Calu3 (cell line): ENCODE data around the gene ZNF77. TPM values are rescaled to one million over a fixed set of nuclear protein-coding genes. Genes with fewer than 3 reads are reported as not detected.

Source experiments
- BruUV-seq: library from RNA; stranded (reverse); fragments of 400-500 nt; replicated peaks from 2 replicates; lab custom pipeline; 2021; lab: Mats Ljungman, UMichigan
- CTCF ChIA-PET: fragments of 300-600 bp; sonication (Branson Sonifier 250); formaldehyde crosslinking; loops from one replicate; lab custom pipeline; 2022; ENCODE audit warnings: antibody characterized with exemption; lab: Charles Lee
- DNase-seq: peaks from one replicate; pipeline ENCODE4 v3.0.0; 2022
- H3K27ac Mint-ChIP-seq: one replicate; pipeline ENCODE4 v1.8.0; 2022; ENCODE audit warnings: mixed read lengths; ENCODE audit not compliant: unreplicated experiment
- H3K27me3 Mint-ChIP-seq: one replicate; pipeline ENCODE4 v1.8.0; 2022; ENCODE audit warnings: mixed read lengths; ENCODE audit not compliant: unreplicated experiment
- H3K36me3 Mint-ChIP-seq: one replicate; pipeline ENCODE4 v1.8.0; 2022; ENCODE audit warnings: mild to moderate bottlenecking, moderate library complexity, mixed read lengths; ENCODE audit not compliant: insufficient read depth, unreplicated experiment
- H3K4me1 Mint-ChIP-seq: one replicate; pipeline ENCODE4 v1.8.0; 2022; ENCODE audit warnings: mild to moderate bottlenecking, low read depth, mixed read lengths; ENCODE audit not compliant: unreplicated experiment
- H3K4me3 Mint-ChIP-seq: one replicate; pipeline ENCODE4 v1.8.0; 2022; ENCODE audit warnings: mild to moderate bottlenecking, low read depth, moderate library complexity, mixed read lengths; ENCODE audit not compliant: unreplicated experiment
- H3K9me3 Mint-ChIP-seq: one replicate; pipeline ENCODE4 v1.8.0; 2022; ENCODE audit warnings: low read depth, mixed read lengths; ENCODE audit not compliant: unreplicated experiment
- CTCF ChIP-seq: fragments of 200-600 bp; IDR thresholded peaks from one replicate; pipeline ENCODE4 v1.8.0; 2022; ENCODE audit warnings: antibody characterized with exemption; ENCODE audit not compliant: unreplicated experiment
- intact Hi-C: fragments of 100-400 bp; cut with micrococcal nuclease; formaldehyde crosslinking; loops from one replicate; pipeline ENCODE4 v1.10.0; 2022; ENCODE audit not compliant: unreplicated experiment
- total RNA-seq: library from RNA; stranded (reverse); gene quantifications from 2 replicates; pipeline ENCODE4 v1.2.3, GENCODE V29; 2022

The ZNF77 gene
- total RNA-seq, 1 experiment from 2014 or later: 5.0 TPM

GRCh38 chr19:2989236-2989946, 44.6 kb upstream of the ZNF77 start:
- no peak for TF ChIP-seq CTCF
- Mint-ChIP-seq H3K27me3 (peaks cover 14% of the 10 kb centered on the region), H3K4me3 (no peak overlapping the region), H3K4me1 (no peaks in the 10 kb centered on the region), H3K9me3 (no peaks in the 10 kb centered on the region), H3K36me3 (no peaks in the 10 kb centered on the region), H3K27ac (no peak overlapping the region)
- CTCF ChIA-PET: no interaction called here
- intact Hi-C loops: no loop called here
- BruUV-seq: no TSS peak
- DNase-seq: no peak

- CTCF ChIA-PET: no interaction called here
- intact Hi-C loops: no loop called here
- Mint-ChIP-seq H3K4me3 (no peak overlapping the region), H3K36me3 (no peaks in the 10 kb centered on the region), H3K27me3 (peaks cover 14% of the 10 kb centered on the region), H3K27ac (no peak overlapping the region), H3K9me3 (no peaks in the 10 kb centered on the region), H3K4me1 (no peaks in the 10 kb centered on the region)
- BruUV-seq: no TSS peak
- no peak for TF ChIP-seq CTCF
- DNase-seq: no peak
Measured at GRCh38 chr19:2988568-2988967, 43.8 kb upstream of the ZNF77 start.

GRCh38 chr19:2987797-2988196, 43.0 kb upstream of the ZNF77 start:
- no peak for DNase-seq
- H3K27ac Mint-ChIP-seq: no peak overlapping the region
- BruUV-seq: no TSS peak
- peaks cover 14% of the 10 kb centered on the region for H3K27me3 Mint-ChIP-seq
- no peak overlapping the region for H3K4me3 Mint-ChIP-seq
- H3K9me3 Mint-ChIP-seq: no peaks in the 10 kb centered on the region
- CTCF ChIA-PET: no interaction called here
- H3K36me3 Mint-ChIP-seq: no peaks in the 10 kb centered on the region
- intact Hi-C loops: no loop called here
- no peaks in the 10 kb centered on the region for H3K4me1 Mint-ChIP-seq
- TF ChIP-seq CTCF: no peak

- peaks cover 18% of the 10 kb centered on the region for H3K27me3 Mint-ChIP-seq
- no peak overlapping the region for H3K27ac Mint-ChIP-seq
- no peak overlapping the region for H3K4me3 Mint-ChIP-seq
- H3K4me1 Mint-ChIP-seq: no peaks in the 10 kb centered on the region
- DNase-seq: no peak
- H3K36me3 Mint-ChIP-seq: no peaks in the 10 kb centered on the region
- no peak for TF ChIP-seq CTCF
- CTCF ChIA-PET: interaction anchor here (0.6 kb wide), 1 partner anchor 265 kb away, joined by 8 read pairs; no protein-coding TSS in a partner anchor
- intact Hi-C loops: no loop called here
- BruUV-seq: no TSS peak
- no peaks in the 10 kb centered on the region for H3K9me3 Mint-ChIP-seq
Measured at GRCh38 chr19:2986951-2987524, 42.3 kb upstream of the ZNF77 start.
